Stomach (tissue), 9 donors: ENCODE results near the gene PGBD5. TPM values are rescaled to one million over a fixed set of nuclear protein-coding genes. Genes with fewer than 3 reads are reported as not detected.

ENCODE experiments used
- DNase-seq, 2 donors: peaks; one replicate each; pipeline versions ENCODE4 v3.0.0 to v3.0.0-alpha.2; 2013 to 2019
- H3K27ac ChIP-seq, 5 donors: fragments of 200-600 bp in 4 of 5; sonication (generic) in 4 of 5; one replicate each; pipeline ENCODE4 v1.5.1; 2013 to 2019; ENCODE audit warnings: mild to moderate bottlenecking in 1 of 5, moderate library complexity in 1 of 5
- H3K27me3 ChIP-seq, 3 donors: fragments of 200-600 bp; sonication (generic); one replicate each; pipeline ENCODE4 v1.5.1; 2017 to 2019; ENCODE audit warnings: mixed run types in 1 of 3
- H3K36me3 ChIP-seq, 4 donors: fragments of 200-600 bp; sonication (generic); 1 replicate in 3 of 4; 2 replicates in 1 of 4; pipeline ENCODE4 v1.5.1; 2016 to 2019
- H3K4me1 ChIP-seq, 4 donors: fragments of 200-600 bp; sonication (generic); one replicate each; pipeline ENCODE4 v1.5.1; 2016 to 2019
- H3K4me3 ChIP-seq, 4 donors: fragments of 200-600 bp; sonication (generic) in 3 of 4; one replicate each; pipeline ENCODE4 v1.5.1; 2016 to 2019; ENCODE audit warnings: mild to moderate bottlenecking in 1 of 4
- H3K9me3 ChIP-seq, 4 donors: fragments of 200-600 bp; sonication (generic); one replicate each; pipeline ENCODE4 v1.5.1; 2016 to 2019
- CTCF ChIP-seq, 7 experiments: fragments of 450-650 bp in 4 of 7; fragments of 200-600 bp in 3 of 7; sonication (generic) in 3 of 7; IDR thresholded peaks; one replicate each; pipeline ENCODE4 v1.5.1; 2016 to 2019; ENCODE audit warnings: antibody characterized with exemption in 7 of 7, control low read depth in 2 of 7, mild to moderate bottlenecking in 1 of 7
- EP300 ChIP-seq: sonication (generic); formaldehyde crosslinking; IDR thresholded peaks from one replicate; pipeline ENCODE4 v1.6.1; 2017; ENCODE audit warnings: antibody characterized with exemption
- POLR2A ChIP-seq, 4 donors: fragments of 450-650 bp; IDR thresholded peaks; one replicate each; pipeline ENCODE4 v1.6.1; 2016; ENCODE audit warnings: antibody characterized with exemption in 4 of 4, control low read depth in 2 of 4, mild to moderate bottlenecking in 1 of 4, moderate library complexity in 1 of 4
- POLR2AphosphoS5 ChIP-seq, 3 donors: sonication (generic); formaldehyde crosslinking; IDR thresholded peaks; one replicate each; pipeline ENCODE4 v1.6.1; 2016; ENCODE audit warnings: antibody characterized with exemption in 3 of 3
- WGBS, 5 donors: extraction: QIAGEN DNeasy Blood & Tissue Kit in 3 of 5; methylation state at CpG; one replicate each; pipeline versions ENCODE4 v1.1.5 to v1.1.7; 2013 to 2018; 5-methylcytosine and 5-hydroxymethylcytosine counted together
- intact Hi-C: fragments of 100-400 bp; cut with DNase I; formaldehyde crosslinking; loops from one replicate; pipeline ENCODE4 v1.15.1; 2023; ENCODE audit warnings: low total_unique reads
- polyA plus RNA-seq, 3 donors: library from polyadenylated mRNA; stranded (reverse); fragments of 200-250 nt; gene quantifications; one replicate each; pipeline ENCODE4 v1.2.3, GENCODE V29; 2013
- total RNA-seq, 5 donors: library from RNA; depleted of rRNA; stranded (reverse); fragments of >200 nt; gene quantifications; one replicate each; pipeline versions ENCODE4 v1.1.0 to v1.2.3, GENCODE V29; 2014 to 2016
- donor health status: healthy with polysubstance abuse.
- donor health status: Bipolar disorder and iron deficiency.
- donor health status: healthy.

The PGBD5 gene
- total and polyA plus RNA-seq, 8 donors, result under 0.01 to 1.2 (median 0.34) TPM

GRCh38 chr1:230435108-230435507, 9.0 kb upstream of the PGBD5 start:
- H3K27me3 ChIP-seq, result peaks cover 0 to 33% (median 0%) of the 10 kb centered on the region in 3 donors
- H3K36me3 ChIP-seq, result no peaks in the 10 kb centered on the region
- peaks cover 0 to 6% (median 2%) of the 10 kb centered on the region in 4 donors for H3K9me3 ChIP-seq
- no peak for DNase-seq
- no peak overlapping the region for H3K27ac ChIP-seq
- no peak for TF ChIP-seq POLR2AphosphoS5 (IDR thresholded peaks at IDR 0.05)
- no peak for TF ChIP-seq EP300
- no peak for TF ChIP-seq POLR2A (IDR thresholded peaks at IDR 0.05)
- TF ChIP-seq CTCF (IDR thresholded peaks at IDR 0.05), result no peak
- intact Hi-C loops, result no loop called here
- no peaks in the 10 kb centered on the region for H3K4me1 ChIP-seq
- 82 to 100% (median 91%) methylated on average over 1 of the region's 1 CpG for WGBS, 5 donors
- no peak overlapping the region for H3K4me3 ChIP-seq

- 38 to 63% (median 54%) methylated on average over 3 of the region's 3 CpGs for WGBS, 5 donors
- H3K4me3 ChIP-seq, result no peak overlapping the region
- TF ChIP-seq CTCF (IDR thresholded peaks at IDR 0.05) (no peak), EP300 (no peak), POLR2A (IDR thresholded peaks at IDR 0.05) (no peak), POLR2AphosphoS5 (IDR thresholded peaks at IDR 0.05) (no peak)
- no peaks in the 10 kb centered on the region for H3K9me3 ChIP-seq
- H3K27me3 ChIP-seq, result peaks cover 0 to 56% (median 2%) of the 10 kb centered on the region in 3 donors
- intact Hi-C loops, result no loop called here
- no peaks in the 10 kb centered on the region for H3K36me3 ChIP-seq
- no peak for DNase-seq
- no peak overlapping the region for H3K27ac ChIP-seq
- H3K4me1 ChIP-seq, result peaks cover 0 to 6% (median 3%) of the 10 kb centered on the region in 4 donors
Observed at GRCh38 chr1:230431527-230431926, 5.4 kb upstream of the PGBD5 start.

- peaks cover 0 to 55% (median 6%) of the 10 kb centered on the region in 3 donors for H3K27me3 ChIP-seq
- H3K27ac ChIP-seq, result no peak overlapping the region
- DNase-seq, result no peak
- H3K9me3 ChIP-seq, result no peaks in the 10 kb centered on the region
- 0 to 83% (median 71%) methylated on average over 1 of the region's 1 CpG for WGBS, 5 donors
- no peak overlapping the region for H3K4me3 ChIP-seq
- H3K4me1 ChIP-seq, result peaks cover 1 to 9% (median 6%) of the 10 kb centered on the region in 4 donors
- TF ChIP-seq POLR2A (IDR thresholded peaks at IDR 0.05), result no peak
- intact Hi-C loops, result no loop called here
- H3K36me3 ChIP-seq, result no peaks in the 10 kb centered on the region
Observed at GRCh38 chr1:230430499-230430898, 4.4 kb upstream of the PGBD5 start.

- 75 to 87% (median 83%) methylated on average over 2 of the region's 2 CpGs for WGBS, 5 donors
- Histone ChIP-seq H3K36me3 (no peaks in the 10 kb centered on the region), H3K9me3 (no peaks in the 10 kb centered on the region), H3K4me3 (no peak overlapping the region), H3K27ac (no peak overlapping the region), H3K4me1 (peaks cover 11 to 22% (median 19%) of the 10 kb centered on the region in 4 donors), H3K27me3 (peaks cover 1 to 65% (median 19%) of the 10 kb centered on the region in 3 donors)
- DNase-seq, result no peak
- TF ChIP-seq CTCF (IDR thresholded peaks at IDR 0.05) (no peak), EP300 (no peak), POLR2AphosphoS5 (IDR thresholded peaks at IDR 0.05) (no peak), POLR2A (IDR thresholded peaks at IDR 0.05) (no peak)
- intact Hi-C loops, result no loop called here
Observed at GRCh38 chr1:230429067-230429735, 3.1 kb upstream of the PGBD5 start.

- TF ChIP-seq EP300 (no peak), POLR2A (IDR thresholded peaks at IDR 0.05) (no peak)
- WGBS, 5 donors, result 12 to 22% (median 19%) methylated on average over 3 of the region's 3 CpGs
- intact Hi-C loops, result no loop called here
- Histone ChIP-seq H3K27ac (no peak overlapping the region), H3K36me3 (no peaks in the 10 kb centered on the region), H3K9me3 (no peaks in the 10 kb centered on the region), H3K27me3 (peaks cover 9 to 68% (median 26%) of the 10 kb centered on the region in 3 donors), H3K4me3 (no peak overlapping the region), H3K4me1 (peaks cover 11 to 23% (median 19%) of the 10 kb centered on the region in 4 donors)
- DNase-seq, result no peak
Observed at GRCh38 chr1:230427981-230428380, 1.8 kb upstream of the PGBD5 start.
